ENCODE measurements around the gene MSLN. TPM values are rescaled to one million over a fixed set of nuclear protein-coding genes. Genes with fewer than 3 reads are reported as not detected.

Gene MSLN
- total and polyA plus RNA-seq, 2 experiments from 2014 or later: 0.10 TPM; not detected in 1

DNA sequence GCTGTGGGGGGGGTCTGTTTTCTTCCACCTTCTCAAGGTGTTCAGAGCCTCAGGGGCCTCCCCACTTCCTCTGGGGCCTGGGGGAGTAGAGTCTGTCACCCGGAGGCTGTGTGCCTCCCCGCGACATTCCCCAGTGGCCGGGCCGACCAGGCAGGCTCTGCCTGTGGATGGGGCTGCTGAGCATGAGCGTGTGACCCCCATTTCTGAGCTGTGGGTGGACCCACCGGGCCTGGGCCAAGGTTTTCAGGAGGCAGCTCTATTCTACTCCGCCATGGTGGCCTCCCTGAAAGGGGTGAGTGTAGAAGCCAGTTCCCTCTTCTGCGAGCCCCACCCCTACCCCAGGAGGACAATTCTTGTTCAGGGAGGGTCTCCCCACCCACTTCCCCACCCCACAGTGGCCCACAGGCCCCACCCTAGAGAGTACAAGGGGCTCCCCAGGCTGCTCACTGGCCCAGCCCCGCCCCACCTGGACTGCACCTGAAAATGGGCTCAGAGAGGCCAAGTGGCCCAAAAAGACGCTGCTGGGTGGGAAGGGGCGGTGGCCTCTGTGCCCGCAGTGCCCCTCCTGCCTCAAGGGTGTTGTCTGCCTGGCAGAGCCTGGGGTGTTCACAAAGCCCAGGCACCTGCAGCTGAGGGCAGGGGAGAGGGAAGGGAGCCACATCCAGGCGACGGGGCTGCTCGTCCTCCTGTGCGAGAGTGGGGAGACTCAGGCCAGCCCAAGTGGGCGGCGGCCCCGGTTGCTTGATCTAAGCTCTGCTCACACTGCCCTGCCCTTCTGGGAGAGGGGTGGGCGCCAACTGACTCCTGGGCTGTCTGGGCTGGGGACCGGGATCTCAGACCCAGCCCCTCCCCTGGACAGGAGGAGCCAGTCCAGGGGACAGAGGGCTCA, 1.3 kb downstream of the MSLN start:
- no peak overlapping the region for H2AFZ ChIP-seq
- Mint-ChIP-seq H3K4me1 (no peaks in the 10 kb centered on the region; the same call in 1 of the 3 replicates), H3K27ac (no peak overlapping the region), H3K4me3 (no peak overlapping the region), H3K27me3 (ENCODE audit: insufficient read depth, low read depth, poor library complexity) (peaks cover 15% of the 10 kb centered on the region), H3K36me3 (ENCODE audit: low read depth) (no peaks in the 10 kb centered on the region), H3K9me3 (no peaks in the 10 kb centered on the region; the same call in 2 of the 3 replicates)
- no peak overlapping the region for H3K4me3 ChIP-seq
- no peaks in the 10 kb centered on the region for H3K36me3 ChIP-seq (ENCODE audit: insufficient read depth)
- DNase-seq (ENCODE audit: low spot score) (no peak), ATAC-seq (peak; percentile 26)
- no peaks in the 10 kb centered on the region for H3K27me3 ChIP-seq (ENCODE audit: insufficient read depth)
- H4K20me1 ChIP-seq (replicated peaks; ENCODE audit: insufficient read depth): no peaks in the 10 kb centered on the region
- no peaks in the 10 kb centered on the region for H3F3A ChIP-seq (replicated peaks; ENCODE audit: low read depth)
- no peaks in the 10 kb centered on the region for H3K9me2 ChIP-seq (ENCODE audit: insufficient read depth)
- TF ChIP-seq, protein P1, sequence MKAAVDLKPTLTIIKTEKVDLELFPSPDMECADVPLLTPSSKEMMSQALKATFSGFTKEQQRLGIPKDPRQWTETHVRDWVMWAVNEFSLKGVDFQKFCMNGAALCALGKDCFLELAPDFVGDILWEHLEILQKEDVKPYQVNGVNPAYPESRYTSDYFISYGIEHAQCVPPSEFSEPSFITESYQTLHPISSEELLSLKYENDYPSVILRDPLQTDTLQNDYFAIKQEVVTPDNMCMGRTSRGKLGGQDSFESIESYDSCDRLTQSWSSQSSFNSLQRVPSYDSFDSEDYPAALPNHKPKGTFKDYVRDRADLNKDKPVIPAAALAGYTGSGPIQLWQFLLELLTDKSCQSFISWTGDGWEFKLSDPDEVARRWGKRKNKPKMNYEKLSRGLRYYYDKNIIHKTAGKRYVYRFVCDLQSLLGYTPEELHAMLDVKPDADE (IDR thresholded peaks at IDR 0.05): no peak
- TF ChIP-seq REST (IDR thresholded peaks at IDR 0.05; ENCODE audit: unreplicated experiment): no peak
- no peak for TF ChIP-seq CREB1 (CRISPR knock-in tag; IDR thresholded peaks at IDR 0.05; ENCODE audit: low read depth)
- no peak for TF ChIP-seq POLR2AphosphoS5 (IDR thresholded peaks at IDR 0.05; ENCODE audit: low read depth)
- TF ChIP-seq ZNF462 (CRISPR knock-in tag; IDR thresholded peaks at IDR 0.05): no peak
- no peak for TF ChIP-seq ZNF114 (CRISPR knock-in tag; IDR thresholded peaks at IDR 0.05)
- TF ChIP-seq, protein P2, sequence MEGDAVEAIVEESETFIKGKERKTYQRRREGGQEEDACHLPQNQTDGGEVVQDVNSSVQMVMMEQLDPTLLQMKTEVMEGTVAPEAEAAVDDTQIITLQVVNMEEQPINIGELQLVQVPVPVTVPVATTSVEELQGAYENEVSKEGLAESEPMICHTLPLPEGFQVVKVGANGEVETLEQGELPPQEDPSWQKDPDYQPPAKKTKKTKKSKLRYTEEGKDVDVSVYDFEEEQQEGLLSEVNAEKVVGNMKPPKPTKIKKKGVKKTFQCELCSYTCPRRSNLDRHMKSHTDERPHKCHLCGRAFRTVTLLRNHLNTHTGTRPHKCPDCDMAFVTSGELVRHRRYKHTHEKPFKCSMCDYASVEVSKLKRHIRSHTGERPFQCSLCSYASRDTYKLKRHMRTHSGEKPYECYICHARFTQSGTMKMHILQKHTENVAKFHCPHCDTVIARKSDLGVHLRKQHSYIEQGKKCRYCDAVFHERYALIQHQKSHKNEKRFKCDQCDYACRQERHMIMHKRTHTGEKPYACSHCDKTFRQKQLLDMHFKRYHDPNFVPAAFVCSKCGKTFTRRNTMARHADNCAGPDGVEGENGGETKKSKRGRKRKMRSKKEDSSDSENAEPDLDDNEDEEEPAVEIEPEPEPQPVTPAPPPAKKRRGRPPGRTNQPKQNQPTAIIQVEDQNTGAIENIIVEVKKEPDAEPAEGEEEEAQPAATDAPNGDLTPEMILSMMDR (conservative IDR thresholded peaks at IDR 0.05; ENCODE audit: low read depth in 2 of 2): no peak
- no peak for TF ChIP-seq ZNF331 (CRISPR knock-in tag; IDR thresholded peaks at IDR 0.05; ENCODE audit: low read depth)
- no peak for TF ChIP-seq STAT1 (IDR thresholded peaks at IDR 0.05; ENCODE audit: unreplicated experiment)
- TF ChIP-seq EZH2phosphoT487 (IDR thresholded peaks at IDR 0.05; ENCODE audit: unreplicated experiment): no peak
- no peak for TF ChIP-seq JUNB (IDR thresholded peaks at IDR 0.05; ENCODE audit: unreplicated experiment)
- no peak for TF ChIP-seq EZH2 (IDR thresholded peaks at IDR 0.05; ENCODE audit: low read depth, unreplicated experiment)
- TF ChIP-seq NANOG (IDR thresholded peaks at IDR 0.05; ENCODE audit: borderline replicate concordance): no peak
- no peaks in the 10 kb centered on the region for H3K79me2 ChIP-seq (replicated peaks; ENCODE audit: insufficient read depth)
- H3K27ac ChIP-seq (ENCODE audit: low read depth): no peak overlapping the region
- no peaks in the 10 kb centered on the region for H3K4me1 ChIP-seq (ENCODE audit: insufficient read depth)
- H3K4me2 ChIP-seq: no peak overlapping the region
